Fibroblast of skin of scalp (primary cell): ENCODE measurements around the gene NGEF.

Source experiments
- DNase-seq: peaks from one replicate; pipeline ENCODE4 v3.0.0-alpha.2; 2013

NGEF gene

GRCh38 chr2:232882505-232883115 is 130.4 kb downstream of the NGEF start:
- no peak for DNase-seq

- no peak for DNase-seq
Observed at GRCh38 chr2:232882085-232882484, 131.0 kb downstream of the NGEF start.

- DNase-seq = no peak
Observed at GRCh38 chr2:232880764-232881351, 132.2 kb downstream of the NGEF start.

- DNase-seq = no peak
Observed at GRCh38 chr2:232879618-232880494, 133.2 kb downstream of the NGEF start.

- no peak for DNase-seq
Observed at GRCh38 chr2:232878855-232879617, 134.0 kb downstream of the NGEF start.

- DNase-seq = no peak
Observed at GRCh38 chr2:232877940-232878511, 135.0 kb downstream of the NGEF start.

GRCh38 chr2:232876978-232877441 is 136.0 kb downstream of the NGEF start:
- DNase-seq = no peak

- no peak for DNase-seq
Observed at GRCh38 chr2:232876161-232876977, 136.7 kb downstream of the NGEF start.

GRCh38 chr2:232875256-232876121 is 137.6 kb downstream of the NGEF start:
- DNase-seq = no peak

GRCh38 chr2:232874677-232875223 is 138.3 kb downstream of the NGEF start:
- DNase-seq = no peak

- no peak for DNase-seq
Observed at GRCh38 chr2:232873909-232874641, 139.0 kb downstream of the NGEF start.

GRCh38 chr2:232873292-232873908 is 139.7 kb downstream of the NGEF start:
- DNase-seq = no peak

GRCh38 chr2:232872826-232873225 is 140.2 kb downstream of the NGEF start:
- DNase-seq = no peak

GRCh38 chr2:232871835-232872736 is 141.0 kb downstream of the NGEF start:
- DNase-seq = no peak

- DNase-seq = no peak
Observed at GRCh38 chr2:232871418-232871834, 141.6 kb downstream of the NGEF start.

- DNase-seq = no peak
Observed at GRCh38 chr2:232870766-232871371, 142.2 kb downstream of the NGEF start.

- DNase-seq = no peak
Observed at GRCh38 chr2:232870018-232870765, 142.9 kb downstream of the NGEF start, which contains the start of gene SNORC. Gene SNORC, plus strand, starts transcription at chr2:232870264. Its CDS starts 78 bp downstream, at chr2:232870342.
